ENCODE data around the gene ABR.

- TF ChIP-seq POLR2A (IDR thresholded peaks at IDR 0.05) (no peak), POLR2AphosphoS5 (IDR thresholded peaks at IDR 0.05) (no peak)
These were observed 217.1 kb downstream of the ABR start for GRCh38 chr17:962670-963069.

Data from suprapubic skin (tissue), 4 donors.